Activated naive CD8-positive, alpha-beta T cell treated with anti-CD3 and anti-CD28 coated beads, Interleukin-2, amount 50 U/mL, for 16 hours (primary cell): Measurements from ENCODE around the gene LRRC46.

Source experiments
- DNase-seq: peaks from one replicate; pipeline ENCODE4 v3.0.0-alpha.2; 2020; ENCODE audit warnings: low read depth, low spot score

LRRC46 gene

DNA sequence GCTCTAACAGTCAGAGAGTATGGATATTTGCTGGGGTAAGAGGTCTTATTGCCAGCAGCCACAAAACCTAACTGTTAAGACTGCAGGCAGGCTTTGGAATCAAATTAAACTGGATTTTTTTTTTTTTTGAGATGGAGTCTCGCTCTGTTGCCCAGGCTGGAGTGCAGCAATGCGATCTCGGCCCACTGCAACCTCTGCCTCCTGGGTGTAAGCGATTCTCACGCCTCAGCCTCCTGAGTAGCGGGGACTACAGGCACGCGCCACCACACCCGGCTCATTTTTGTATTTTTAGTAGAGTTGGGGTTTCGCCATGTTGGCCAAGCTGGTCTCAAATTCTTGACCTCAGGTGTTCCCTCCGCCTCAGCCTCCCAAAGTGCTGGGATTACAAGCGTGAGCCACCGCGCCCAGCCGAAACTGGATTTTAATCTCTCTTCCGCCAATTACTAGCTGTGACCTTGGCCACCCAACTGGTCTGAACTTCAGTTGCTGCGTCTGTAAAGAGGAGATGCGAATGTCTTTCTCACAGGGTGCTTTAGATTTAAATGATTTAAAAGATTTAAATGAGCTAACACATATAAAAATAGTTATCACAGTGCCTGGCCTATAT lies 971 bp upstream of the LRRC46 start:
- DNase-seq: no peak

DNA sequence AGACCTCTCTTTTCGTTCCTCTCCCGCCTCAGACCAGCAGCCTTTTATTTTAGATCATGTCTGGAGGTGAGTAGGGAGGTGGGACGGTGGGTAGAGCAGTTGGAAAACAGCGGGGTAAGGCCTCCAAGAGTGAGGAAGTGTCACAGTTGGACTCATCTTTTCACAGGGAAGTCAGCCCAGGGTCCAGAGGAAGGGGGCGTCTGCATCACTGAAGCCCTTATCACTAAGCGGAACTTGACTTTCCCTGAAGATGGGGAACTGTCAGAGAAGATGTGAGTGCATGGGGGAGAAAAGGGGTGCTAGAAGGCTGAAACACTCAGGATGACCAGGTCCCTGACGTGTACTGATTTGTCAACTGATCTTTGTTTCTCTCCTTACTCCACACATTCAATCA lies 461 bp downstream of the LRRC46 start:
- DNase-seq: no peak

DNA sequence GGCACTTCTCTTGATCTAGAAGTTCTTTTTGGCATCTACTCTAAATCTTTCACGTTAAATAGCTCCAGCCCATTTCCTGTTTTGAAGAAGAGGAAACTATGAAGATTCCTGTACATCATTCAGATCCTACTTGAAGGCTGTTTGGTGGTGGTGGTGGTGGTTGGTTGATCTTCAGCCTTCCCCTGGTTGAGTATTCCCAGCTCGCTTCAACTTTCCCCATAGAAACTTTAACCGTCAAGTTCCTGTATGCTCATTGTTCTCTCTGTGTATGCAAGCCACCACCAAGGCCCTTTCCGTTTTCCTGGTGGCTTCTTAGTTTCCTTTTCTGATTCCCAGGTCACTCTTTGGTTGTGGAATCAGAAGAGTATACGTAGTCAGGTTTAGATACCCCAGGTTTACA lies 3.3 kb downstream of the LRRC46 start:
- no peak for DNase-seq

DNA sequence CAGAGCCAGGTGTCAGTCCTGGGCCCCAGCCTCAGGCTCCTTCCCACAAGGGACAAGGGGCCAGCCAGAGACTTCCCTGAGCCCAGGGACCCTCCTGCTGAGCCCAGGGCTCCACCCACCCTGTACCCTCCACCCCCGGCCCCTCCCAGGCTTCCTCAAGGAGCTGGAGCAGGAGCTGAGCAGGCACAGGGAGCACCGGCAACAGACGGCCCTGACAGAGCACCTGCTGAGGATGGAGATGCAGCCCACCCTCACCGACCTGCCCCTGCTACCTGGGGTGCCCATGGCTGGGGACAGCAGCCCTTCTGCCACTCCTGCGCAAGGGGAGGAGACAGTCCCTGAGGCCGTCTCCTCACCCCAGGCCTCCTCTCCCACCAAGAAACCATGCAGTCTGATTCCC lies 5.1 kb downstream of the LRRC46 start:
- DNase-seq: no peak

DNA sequence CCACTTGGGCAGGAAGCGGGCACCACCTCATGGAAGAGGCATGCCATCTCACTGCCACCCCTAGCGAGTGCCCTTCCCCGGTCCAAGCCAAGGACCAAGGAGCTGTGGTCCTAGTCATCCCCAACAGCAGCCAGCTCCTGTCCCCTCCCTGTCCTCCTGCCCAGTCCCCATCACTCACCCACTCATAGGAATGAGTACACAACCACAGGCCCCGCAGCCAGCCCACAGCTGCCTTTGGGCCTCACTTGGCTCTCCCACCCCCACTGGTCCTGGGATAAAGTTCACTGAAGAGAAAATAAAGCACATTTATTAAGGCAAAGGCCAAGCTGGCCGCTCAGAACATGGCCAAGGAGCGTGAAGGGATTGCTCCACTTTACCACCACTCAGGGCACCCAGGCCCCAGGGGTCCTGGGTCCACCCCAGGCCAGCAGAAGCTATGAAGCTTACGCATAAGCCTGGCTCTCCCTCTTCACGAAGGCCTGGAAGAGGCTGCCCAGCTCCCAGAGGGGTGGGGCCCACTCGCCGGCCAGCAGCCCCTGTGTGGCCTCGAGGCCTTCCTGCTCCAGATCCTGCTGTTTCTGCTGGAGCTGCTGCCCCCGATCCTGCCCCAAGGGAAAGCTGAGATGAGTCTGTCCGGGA lies 6.0 kb downstream of the LRRC46 start:
- no peak for DNase-seq

- DNase-seq: no peak
These were observed 7.2 kb downstream of the LRRC46 start for GRCh38 chr17:47838636-47839035.

GRCh38 chr17:47839071-47839470 lies 7.6 kb downstream of the LRRC46 start:
- no peak for DNase-seq

- no peak for DNase-seq
These were observed 8.7 kb downstream of the LRRC46 start for GRCh38 chr17:47840001-47840741.

DNA sequence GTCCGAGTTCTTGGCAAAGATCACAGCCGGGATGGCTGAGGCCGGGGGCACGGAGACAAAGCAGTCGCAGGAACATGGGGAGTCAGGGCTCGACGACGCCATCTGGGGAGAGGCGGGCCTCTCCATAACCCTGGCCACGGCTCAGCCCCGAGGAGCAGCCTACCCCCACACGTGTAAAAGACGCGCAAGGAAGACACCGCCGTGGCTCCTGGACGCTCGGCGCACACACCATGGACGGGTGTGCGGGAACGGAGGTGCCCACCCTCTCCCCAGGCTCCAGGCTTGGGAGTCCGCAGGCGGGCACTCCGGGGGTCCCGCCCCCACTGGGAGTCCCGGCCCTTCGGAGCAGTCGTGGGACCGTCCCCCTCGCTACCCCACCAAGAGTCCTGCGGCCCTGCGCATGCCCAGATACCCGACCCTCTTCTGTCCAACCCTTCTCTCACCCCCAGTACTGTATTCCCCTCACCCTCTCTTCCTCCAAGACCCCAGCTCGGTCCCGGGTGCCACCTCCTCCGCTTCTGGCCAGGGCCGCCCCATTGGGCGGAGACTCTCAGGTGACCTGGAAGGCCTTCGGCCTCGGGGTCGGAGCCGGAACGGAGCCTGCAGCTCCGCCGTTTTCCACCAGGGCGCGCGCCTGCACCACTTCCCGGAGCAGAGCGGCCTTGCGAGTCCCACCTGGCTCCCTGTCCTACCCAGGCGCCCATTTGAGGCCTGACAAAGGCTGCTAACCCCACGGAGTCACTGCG lies 9.4 kb downstream of the LRRC46 start, which contains the start of gene SCRN2:
Gene SCRN2, minus strand, starts transcription at position 532 of the 746 bp plus-strand sequence. Its CDS starts 430 bp downstream, at position 102.
- DNase-seq: peak; percentile 73

DNA sequence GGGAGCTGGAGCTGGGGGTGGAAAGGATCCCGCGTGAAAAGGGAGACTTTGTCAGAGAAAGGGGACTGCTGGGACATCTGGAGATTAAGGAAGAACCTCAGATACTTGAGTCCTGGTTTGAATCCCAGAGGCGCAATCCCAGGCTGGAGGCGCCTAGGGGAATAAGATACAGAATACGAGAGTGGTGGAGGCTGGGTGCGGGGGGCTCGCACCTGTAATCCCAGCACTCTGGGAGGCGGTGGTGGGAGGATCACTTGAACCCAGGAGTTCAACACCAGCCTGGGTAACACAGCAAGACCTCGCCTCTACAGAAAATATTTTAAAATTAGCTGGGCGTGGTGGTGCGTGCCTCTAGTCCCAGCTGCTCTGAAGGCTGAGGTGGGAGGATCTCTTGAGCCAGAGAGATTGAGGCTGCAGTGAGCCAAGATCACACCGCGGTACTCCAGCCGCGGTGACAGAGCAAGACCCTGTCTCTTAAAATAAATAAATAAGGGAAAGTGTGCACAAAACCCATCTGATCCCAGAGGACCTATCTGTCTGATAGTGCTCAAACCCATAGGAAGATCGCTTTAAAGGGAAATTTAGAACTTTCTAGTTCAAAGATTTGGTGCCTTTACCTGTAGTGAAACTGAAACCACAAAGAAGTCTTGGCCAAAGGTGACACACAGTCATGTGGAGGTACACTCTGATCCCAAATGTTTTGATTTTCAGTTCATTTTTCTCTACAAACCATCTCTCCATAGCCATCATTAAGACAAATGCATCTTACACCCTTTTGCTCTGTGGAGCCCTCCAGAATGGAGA lies 10.2 kb downstream of the LRRC46 start:
- DNase-seq: no peak

GRCh38 chr17:47843391-47843730 lies 11.9 kb downstream of the LRRC46 start:
- DNase-seq: no peak

DNA sequence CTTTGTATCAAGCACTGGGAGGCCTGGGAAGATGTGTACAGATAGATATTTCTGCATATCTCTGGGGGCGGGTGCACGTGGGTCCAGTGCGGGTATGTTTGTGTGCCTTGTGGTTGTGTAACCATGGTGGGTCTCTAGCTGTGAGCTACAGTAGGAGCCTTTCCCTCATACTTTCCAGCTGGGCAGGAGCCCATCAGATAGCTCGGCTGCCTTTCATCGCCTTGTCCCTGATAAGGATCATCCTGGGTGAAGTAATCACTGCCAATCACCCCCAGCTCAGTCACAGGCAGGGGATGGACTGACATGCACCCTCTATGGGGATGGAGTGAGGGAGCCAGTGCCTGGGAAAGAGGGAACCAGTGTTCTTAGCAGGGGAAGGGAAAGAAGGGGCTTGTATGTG lies 12.8 kb downstream of the LRRC46 start:
- no peak for DNase-seq

- DNase-seq: no peak
These were observed 13.6 kb downstream of the LRRC46 start for GRCh38 chr17:47844814-47845715.

GRCh38 chr17:47845716-47846075 lies 14.2 kb downstream of the LRRC46 start:
- DNase-seq: no peak

DNA sequence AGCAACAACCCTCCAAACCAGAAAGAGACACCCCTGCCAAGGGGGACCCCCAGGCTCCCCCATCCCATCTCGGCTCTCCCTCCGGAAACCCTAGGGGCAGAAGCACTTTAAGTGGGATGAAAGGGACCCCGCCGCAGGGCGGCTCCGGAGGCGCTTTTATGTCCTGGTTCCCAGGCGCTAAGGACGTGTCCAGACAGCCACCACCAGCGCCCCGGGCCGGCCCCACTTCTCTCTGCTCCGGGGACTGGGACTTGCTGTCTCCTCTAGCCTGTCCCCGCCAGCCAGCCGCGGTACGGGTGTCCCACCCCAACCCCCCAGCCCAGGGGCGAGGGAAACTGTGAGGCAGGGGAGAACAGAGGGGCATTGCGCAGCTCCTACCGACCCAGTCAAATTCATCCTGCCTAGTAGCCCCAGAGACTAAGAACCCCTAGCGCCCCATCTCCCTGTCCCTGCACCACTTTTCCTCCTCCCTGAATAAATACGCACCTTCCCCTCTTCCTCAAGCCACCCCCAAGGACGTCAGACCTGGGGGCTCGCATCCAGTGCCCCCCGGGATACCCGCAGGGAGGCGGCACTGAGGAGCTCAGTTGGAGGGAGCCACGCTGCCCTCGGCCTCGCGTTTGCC lies 15.4 kb downstream of the LRRC46 start:
- no peak for DNase-seq

DNA sequence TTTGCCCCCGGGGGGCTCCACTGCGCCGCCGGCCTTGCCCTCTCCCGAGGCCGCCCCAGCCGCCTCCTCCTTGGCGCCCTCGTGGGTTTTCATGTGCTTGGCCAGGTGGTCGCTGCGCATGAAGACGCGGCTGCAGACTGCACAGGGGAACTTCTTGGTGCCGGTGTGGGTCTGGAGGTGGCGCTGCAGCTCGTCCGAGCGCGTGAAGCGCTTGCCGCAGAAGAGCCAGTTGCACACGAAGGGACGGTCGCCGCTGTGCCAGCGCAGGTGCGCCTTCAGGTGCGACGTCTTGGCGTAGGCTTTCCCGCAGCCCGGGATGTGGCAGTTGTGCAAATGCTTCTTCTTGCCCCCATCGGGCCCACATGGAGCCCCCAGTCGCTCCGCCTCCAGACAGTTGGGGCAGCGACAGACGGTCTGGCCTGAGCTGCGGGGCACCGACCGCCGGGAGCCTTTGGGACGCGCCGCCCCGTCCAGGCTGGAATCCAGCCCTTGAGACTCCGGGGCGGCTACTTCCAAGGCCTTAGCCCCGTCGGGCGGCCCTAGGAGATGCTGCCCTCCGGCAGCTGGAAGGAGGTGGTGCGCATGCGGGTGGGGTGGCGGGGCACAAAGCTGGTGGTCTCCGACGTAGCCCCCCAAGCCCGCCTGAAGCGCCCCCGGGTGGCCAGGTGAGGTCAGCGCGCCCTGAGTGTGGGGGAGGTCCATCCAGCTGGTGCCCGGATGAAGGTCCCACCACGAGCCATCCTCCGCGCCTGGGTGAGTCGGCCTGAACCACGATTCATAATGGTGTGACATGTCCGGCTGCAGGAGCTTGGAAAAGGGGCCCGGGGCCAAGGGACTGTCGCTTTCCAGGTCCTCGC lies 16.1 kb downstream of the LRRC46 start:
- DNase-seq: no peak

DNA sequence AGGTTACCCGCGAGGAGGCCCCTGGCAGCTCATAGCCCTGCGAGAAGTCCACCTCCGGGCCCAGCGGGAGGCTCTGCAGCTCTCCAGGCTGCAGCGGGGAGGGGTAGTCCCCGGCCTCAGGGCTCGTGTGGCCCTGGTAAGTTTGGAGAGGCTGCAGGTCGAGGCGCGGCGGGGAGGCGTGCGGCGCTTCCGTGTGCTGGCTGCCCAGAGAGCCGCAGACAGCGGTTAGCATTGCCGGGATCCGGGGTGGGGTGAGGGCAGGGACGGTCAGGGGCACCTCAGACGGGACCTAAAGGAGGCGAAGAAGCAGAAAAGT lies 16.7 kb downstream of the LRRC46 start:
- DNase-seq: no peak

DNA sequence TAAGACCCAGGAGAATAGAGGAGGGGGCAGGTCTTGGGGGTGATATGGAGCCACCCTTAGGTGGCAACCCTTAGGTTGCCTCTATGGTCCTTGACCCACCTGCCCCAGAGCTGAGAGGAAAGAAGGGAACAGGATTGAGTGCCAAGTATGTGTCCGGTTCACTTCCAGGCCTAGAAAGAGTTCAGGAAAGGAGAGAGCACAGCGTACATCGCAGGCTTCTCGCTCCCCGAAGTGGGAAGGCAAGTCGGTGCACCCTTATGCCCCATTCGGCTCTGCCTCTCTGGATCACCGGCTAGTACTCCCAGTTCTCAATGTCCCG lies 18.9 kb downstream of the LRRC46 start:
- DNase-seq: no peak
